Upper lobe of left lung (tissue), 6 donors: ENCODE measurements around the gene RNU6-7. TPM values are rescaled to one million over a fixed set of nuclear protein-coding genes. Genes with fewer than 3 reads are reported as not detected.

ENCODE experiments used
- ATAC-seq, 2 donors: fragments of 200-7000 bp; cut with Tn5 transposase; one replicate each; pipeline ENCODE4 v1.9.1; 2022; ENCODE audit warnings: mild to moderate bottlenecking in 2 of 2, moderate library complexity in 2 of 2; ENCODE audit not compliant: low FRiP score in 2 of 2
- DNase-seq, 2 donors: peaks; one replicate each; pipeline ENCODE4 v3.0.0-alpha.2; 2019 to 2020
- H3K27ac ChIP-seq, 4 donors: fragments of 200-600 bp; sonication (generic); one replicate each; pipeline ENCODE4 v1.5.1; 2016 to 2019
- H3K27me3 ChIP-seq, 4 donors: fragments of 200-600 bp; sonication (generic); one replicate each; pipeline ENCODE4 v1.5.1; 2017 to 2019
- H3K36me3 ChIP-seq, 4 donors: fragments of 200-600 bp; sonication (generic); one replicate each; pipeline ENCODE4 v1.5.1; 2016 to 2019
- H3K4me1 ChIP-seq, 4 donors: fragments of 200-600 bp; sonication (generic); one replicate each; pipeline ENCODE4 v1.5.1; 2018 to 2019
- H3K4me3 ChIP-seq, 4 donors: fragments of 200-600 bp; sonication (generic); one replicate each; pipeline ENCODE4 v1.5.1; 2017 to 2019; ENCODE audit warnings: mild to moderate bottlenecking in 2 of 4, moderate library complexity in 1 of 4
- H3K9me3 ChIP-seq, 4 donors: fragments of 200-600 bp; sonication (generic); one replicate each; pipeline ENCODE4 v1.5.1; 2018 to 2019
- CTCF ChIP-seq, 6 experiments: fragments of 450-650 bp in 4 of 6; fragments of 200-600 bp in 2 of 6; sonication (generic) in 2 of 6; IDR thresholded peaks; one replicate each; pipeline ENCODE4 v1.5.1; 2016 to 2019; ENCODE audit warnings: antibody characterized with exemption in 6 of 6
- EP300 ChIP-seq, 4 donors: sonication (generic); formaldehyde crosslinking; IDR thresholded peaks; one replicate each; pipeline ENCODE4 v1.5.1; 2017; ENCODE audit warnings: antibody characterized with exemption in 4 of 4, control low read depth in 2 of 4
- POLR2A ChIP-seq, 4 donors: fragments of 450-650 bp; IDR thresholded peaks; one replicate each; pipeline ENCODE4 v1.5.1; 2016 to 2017; ENCODE audit warnings: antibody characterized with exemption in 4 of 4, mild to moderate bottlenecking in 2 of 4
- POLR2AphosphoS5 ChIP-seq, 2 donors: sonication (generic); formaldehyde crosslinking; IDR thresholded peaks; one replicate each; pipeline ENCODE4 v1.5.1; 2017; ENCODE audit warnings: antibody characterized with exemption in 2 of 2
- WGBS, 2 donors: methylation state at CpG; one replicate each; pipeline ENCODE4 v1.1.5; 2017 to 2018; 5-methylcytosine and 5-hydroxymethylcytosine counted together
- total RNA-seq, 6 donors: library from RNA; depleted of rRNA in 4 of 6; stranded (reverse); fragments of >200 nt in 4 of 6; gene quantifications; one replicate each; pipeline versions ENCODE4 v1.1.0 to v1.2.1, GENCODE V29; 2016 to 2021
- donor health status: DM: no; HTN: no; CAD: no; lungs with moderate emphysema.
- donor health status: DM: no; HTN: yes; CAD: no; lungs with severe emphysema.

The RNU6-7 gene
- total RNA-seq, 6 donors from 2014 or later: not detected

GRCh38 chr14:32200368-32201192, 1.3 kb upstream of the RNU6-7 start:
- no peaks in the 10 kb centered on the region for H3K9me3 ChIP-seq
- peak overlapping the region; percentile 35 to 87 (median 68) for H3K4me3 ChIP-seq
- H3K27me3 ChIP-seq: no peaks in the 10 kb centered on the region
- H3K27ac ChIP-seq: peak overlapping the region; percentile 87 to 92 (median 88)
- H3K36me3 ChIP-seq: no peaks in the 10 kb centered on the region
- 8 to 10% methylated on average over 14 of the region's 14 CpGs for WGBS, 2 donors
- DNase-seq (no peak), ATAC-seq (no peak)
- TF ChIP-seq EP300 (IDR thresholded peaks at IDR 0.05): no peak
- TF ChIP-seq CTCF (IDR thresholded peaks at IDR 0.05): no peak
- TF ChIP-seq POLR2A (IDR thresholded peaks at IDR 0.05): no peak
- TF ChIP-seq POLR2AphosphoS5 (IDR thresholded peaks at IDR 0.05): no peak
- peaks cover 6 to 31% (median 10%) of the 10 kb centered on the region in 4 donors for H3K4me1 ChIP-seq

- H3K4me1 ChIP-seq: peaks cover 6 to 31% (median 10%) of the 10 kb centered on the region in 4 donors
- peak overlapping the region; percentile 35 to 87 (median 68) for H3K4me3 ChIP-seq
- TF ChIP-seq POLR2A (IDR thresholded peaks at IDR 0.05) (peak in 1 of 4 donors; percentile 39), EP300 (IDR thresholded peaks at IDR 0.05) (no peak)
- peak; percentile 86 to 91 for ATAC-seq
- peak overlapping the region; percentile 87 to 92 (median 88) for H3K27ac ChIP-seq
- no peaks in the 10 kb centered on the region for H3K9me3 ChIP-seq
- H3K27me3 ChIP-seq: no peaks in the 10 kb centered on the region
- DNase-seq: peak; percentile 89
- no peaks in the 10 kb centered on the region for H3K36me3 ChIP-seq
- WGBS, 2 donors: 0 to 1% methylated on average over 9 to 27 of the region's 46 CpGs
Observed at GRCh38 chr14:32201193-32201815, 541 bp upstream of the RNU6-7 start.

- no peaks in the 10 kb centered on the region for H3K27me3 ChIP-seq
- H3K4me3 ChIP-seq: peak overlapping the region in 3 of 4 donors; percentile 67 to 87 (median 69)
- H3K9me3 ChIP-seq: no peaks in the 10 kb centered on the region
- H3K27ac ChIP-seq: peak overlapping the region; percentile 87 to 92 (median 88)
- H3K36me3 ChIP-seq: no peaks in the 10 kb centered on the region
- H3K4me1 ChIP-seq: peaks cover 6 to 31% (median 10%) of the 10 kb centered on the region in 4 donors
- no peak for ATAC-seq
- TF ChIP-seq CTCF (IDR thresholded peaks at IDR 0.05): no peak
- TF ChIP-seq POLR2A (IDR thresholded peaks at IDR 0.05): no peak
- no peak for TF ChIP-seq EP300 (IDR thresholded peaks at IDR 0.05)
- DNase-seq: no peak
- WGBS, 2 donors: 2 to 3% methylated on average over 8 of the region's 8 CpGs
Observed at GRCh38 chr14:32202491-32202997, 699 bp downstream of the RNU6-7 start.

- Histone ChIP-seq H3K9me3 (no peaks in the 10 kb centered on the region), H3K36me3 (no peaks in the 10 kb centered on the region), H3K4me3 (peak within 1 kb of the TSS; percentile 48 to 87 (median 68)), H3K27me3 (no peaks in the 10 kb centered on the region), H3K4me1 (peaks cover 6 to 31% (median 10%) of the 10 kb centered on the region in 4 donors), H3K27ac (peak within 1 kb of the TSS; percentile 87 to 92 (median 88))
- TF ChIP-seq CTCF (IDR thresholded peaks at IDR 0.05): no peak
- TF ChIP-seq EP300 (IDR thresholded peaks at IDR 0.05): no peak
- peak in 1 of 2 donors; percentile 26 for TF ChIP-seq POLR2AphosphoS5 (IDR thresholded peaks at IDR 0.05)
- peak in 3 of 4 donors; percentile 25 to 68 (median 42) for TF ChIP-seq POLR2A (IDR thresholded peaks at IDR 0.05)
- WGBS, 2 donors: 0 to 1% methylated on average over 28 to 57 of the region's 57 CpGs
- DNase-seq: peak; percentile 87 to 95
- ATAC-seq: peak; percentile 94 to 95
Observed at GRCh38 chr14:32202998-32203882, 1.4 kb downstream of the RNU6-7 start, which contains the start of gene RNU6-8. RNU6-8 (minus strand) TSS chr14:32203269.
